GM23248 (cell line): ENCODE data around the gene AASDHPPT.

ENCODE experiments used
- EZH2 ChIP-seq: fragments of 200-600 bp; sonication (generic); IDR thresholded peaks from 2 replicates; pipeline ENCODE4 v1.6.1; 2018; ENCODE audit warnings: antibody characterized with exemption, mild to moderate bottlenecking; ENCODE audit not compliant: insufficient read depth, poor library complexity, severe bottlenecking
- EZH2phosphoT487 ChIP-seq: fragments of 200-600 bp; sonication (generic); IDR thresholded peaks from 2 replicates; pipeline ENCODE4 v1.6.1; 2018; ENCODE audit warnings: antibody characterized with exemption, moderate library complexity, mild to moderate bottlenecking, low read depth; ENCODE audit not compliant: insufficient read depth

DNA sequence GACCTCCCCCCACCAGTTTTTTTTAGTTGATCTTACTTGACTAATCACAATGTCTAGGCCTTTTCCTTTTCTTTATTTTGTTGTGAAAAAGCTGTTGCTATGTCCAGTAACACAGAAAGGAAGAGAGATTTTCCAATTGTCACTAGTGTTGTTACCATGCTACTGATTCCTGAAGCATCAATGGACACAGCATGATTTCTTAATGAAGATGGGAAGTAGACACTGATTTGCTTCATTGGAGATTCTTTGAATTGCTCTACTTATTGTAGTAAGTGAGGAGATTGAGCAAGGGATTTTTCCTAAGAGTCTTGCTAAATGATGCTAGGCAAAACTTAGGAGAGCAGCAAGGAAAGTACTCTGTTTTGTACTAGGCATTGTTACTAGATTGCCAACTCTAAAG, 4.6 kb downstream of the AASDHPPT start:
- TF ChIP-seq EZH2phosphoT487 (no peak), EZH2 (no peak)
